Measurements from ENCODE around the gene DGAT2.

- no peak for TF ChIP-seq CTCF (IDR thresholded peaks at IDR 0.05)
- TF ChIP-seq ZFX (IDR thresholded peaks at IDR 0.05; ENCODE audit: borderline replicate concordance): no peak
Measured at GRCh38 chr11:75810637-75811390, 42.2 kb downstream of the DGAT2 start.
